Activated naive CD8-positive, alpha-beta T cell treated with anti-CD3 and anti-CD28 coated beads for 36 hours (primary cell): Measurements from ENCODE around the gene IQGAP1. TPM values are rescaled to one million over a fixed set of nuclear protein-coding genes. Genes with fewer than 3 reads are reported as not detected.

ENCODE experiments used
- DNase-seq: peaks from one replicate; pipeline ENCODE4 v3.0.0; 2021
- H3K27ac Mint-ChIP-seq: one replicate; pipeline ENCODE4 v1.8.0; 2022; ENCODE audit warnings: mild to moderate bottlenecking, moderate library complexity, mixed read lengths
- H3K27me3 Mint-ChIP-seq: one replicate; pipeline ENCODE4 v1.8.0; 2022; ENCODE audit warnings: mild to moderate bottlenecking, mixed read lengths
- H3K36me3 Mint-ChIP-seq: one replicate; pipeline ENCODE4 v1.8.0; 2021; ENCODE audit warnings: mild to moderate bottlenecking, mixed read lengths
- H3K4me1 Mint-ChIP-seq: one replicate; pipeline ENCODE4 v1.8.0; 2021; ENCODE audit warnings: mixed read lengths
- H3K4me3 Mint-ChIP-seq: one replicate; pipeline ENCODE4 v1.8.0; 2022; ENCODE audit warnings: mild to moderate bottlenecking, moderate library complexity, mixed read lengths
- H3K9me3 Mint-ChIP-seq: one replicate; pipeline ENCODE4 v1.8.0; 2022; ENCODE audit warnings: mixed read lengths
- total RNA-seq, 2 experiments: library from RNA; stranded (reverse); gene quantifications; one replicate each; pipeline ENCODE4 v1.2.3, GENCODE V29; 2021

The IQGAP1 gene
- total RNA-seq, 2 experiments from 2014 or later = 129 to 133 TPM

GRCh38 chr15:90432253-90432652 lies 44.2 kb downstream of the IQGAP1 start:
- no peak overlapping the region for H3K4me3 Mint-ChIP-seq
- H3K4me1 Mint-ChIP-seq = peaks cover 12% of the 10 kb centered on the region
- DNase-seq = no peak
- H3K36me3 Mint-ChIP-seq = peaks cover 47% of the 10 kb centered on the region
- no peaks in the 10 kb centered on the region for H3K9me3 Mint-ChIP-seq
- no peak overlapping the region for H3K27ac Mint-ChIP-seq
- H3K27me3 Mint-ChIP-seq = no peaks in the 10 kb centered on the region

- H3K27me3 Mint-ChIP-seq = no peaks in the 10 kb centered on the region
- no peak for DNase-seq
- H3K27ac Mint-ChIP-seq = no peak overlapping the region
- H3K36me3 Mint-ChIP-seq = peaks cover 43% of the 10 kb centered on the region
- H3K9me3 Mint-ChIP-seq = no peaks in the 10 kb centered on the region
- no peak overlapping the region for H3K4me3 Mint-ChIP-seq
- H3K4me1 Mint-ChIP-seq = peaks cover 12% of the 10 kb centered on the region
These were observed 47.8 kb downstream of the IQGAP1 start for GRCh38 chr15:90435652-90436337.

- peaks cover 44% of the 10 kb centered on the region for H3K36me3 Mint-ChIP-seq
- H3K4me3 Mint-ChIP-seq = no peak overlapping the region
- H3K4me1 Mint-ChIP-seq = peaks cover 12% of the 10 kb centered on the region
These were observed 48.9 kb downstream of the IQGAP1 start for GRCh38 chr15:90436952-90437351.

GRCh38 chr15:90437516-90437915 lies 49.5 kb downstream of the IQGAP1 start:
- H3K9me3 Mint-ChIP-seq = no peaks in the 10 kb centered on the region

More at GRCh38 chr15:90436952-90437351, 48.9 kb downstream of the IQGAP1 start:
- DNase-seq = no peak
- Mint-ChIP-seq H3K27ac (no peak overlapping the region), H3K9me3 (no peaks in the 10 kb centered on the region), H3K27me3 (no peaks in the 10 kb centered on the region)

GRCh38 chr15:90439946-90440345 lies 51.9 kb downstream of the IQGAP1 start:
- DNase-seq = no peak
- peaks cover 25% of the 10 kb centered on the region for H3K36me3 Mint-ChIP-seq
- no peak overlapping the region for H3K4me3 Mint-ChIP-seq
- H3K4me1 Mint-ChIP-seq = peaks cover 10% of the 10 kb centered on the region
- no peak overlapping the region for H3K27ac Mint-ChIP-seq
- H3K27me3 Mint-ChIP-seq = no peaks in the 10 kb centered on the region
- no peaks in the 10 kb centered on the region for H3K9me3 Mint-ChIP-seq

More at GRCh38 chr15:90437516-90437915, 49.5 kb downstream of the IQGAP1 start:
- H3K27me3 Mint-ChIP-seq = no peaks in the 10 kb centered on the region
- no peak overlapping the region for H3K27ac Mint-ChIP-seq
- DNase-seq = no peak
- no peak overlapping the region for H3K4me3 Mint-ChIP-seq
- H3K36me3 Mint-ChIP-seq = peaks cover 39% of the 10 kb centered on the region
- H3K4me1 Mint-ChIP-seq = peaks cover 10% of the 10 kb centered on the region

GRCh38 chr15:90441027-90441426 lies 53.0 kb downstream of the IQGAP1 start:
- peaks cover 6% of the 10 kb centered on the region for H3K4me1 Mint-ChIP-seq
- DNase-seq = no peak
- H3K36me3 Mint-ChIP-seq = peaks cover 17% of the 10 kb centered on the region
- no peak overlapping the region for H3K27ac Mint-ChIP-seq
- H3K9me3 Mint-ChIP-seq = no peaks in the 10 kb centered on the region
- H3K27me3 Mint-ChIP-seq = no peaks in the 10 kb centered on the region
- no peak overlapping the region for H3K4me3 Mint-ChIP-seq

GRCh38 chr15:90442423-90442822 lies 54.4 kb downstream of the IQGAP1 start:
- no peak overlapping the region for H3K27ac Mint-ChIP-seq
- no peaks in the 10 kb centered on the region for H3K9me3 Mint-ChIP-seq
- DNase-seq = no peak
- no peak overlapping the region for H3K4me3 Mint-ChIP-seq
- H3K36me3 Mint-ChIP-seq = peaks cover 6% of the 10 kb centered on the region
- peaks cover 3% of the 10 kb centered on the region for H3K4me1 Mint-ChIP-seq
- no peaks in the 10 kb centered on the region for H3K27me3 Mint-ChIP-seq

GRCh38 chr15:90449206-90449735 lies 61.2 kb downstream of the IQGAP1 start:
- no peak overlapping the region for H3K4me3 Mint-ChIP-seq
- H3K9me3 Mint-ChIP-seq = no peaks in the 10 kb centered on the region
- DNase-seq = no peak
- H3K27me3 Mint-ChIP-seq = no peaks in the 10 kb centered on the region
- peaks cover 33% of the 10 kb centered on the region for H3K36me3 Mint-ChIP-seq
- H3K27ac Mint-ChIP-seq = no peak overlapping the region
- H3K4me1 Mint-ChIP-seq = peaks cover 2% of the 10 kb centered on the region

GRCh38 chr15:90451053-90451850 lies 63.2 kb downstream of the IQGAP1 start:
- no peak for DNase-seq
- H3K4me3 Mint-ChIP-seq = no peak overlapping the region
- peaks cover 2% of the 10 kb centered on the region for H3K4me1 Mint-ChIP-seq
- peaks cover 46% of the 10 kb centered on the region for H3K36me3 Mint-ChIP-seq
- no peaks in the 10 kb centered on the region for H3K27me3 Mint-ChIP-seq
- no peaks in the 10 kb centered on the region for H3K9me3 Mint-ChIP-seq
- no peak overlapping the region for H3K27ac Mint-ChIP-seq

- Mint-ChIP-seq H3K9me3 (no peaks in the 10 kb centered on the region), H3K27ac (no peak overlapping the region), H3K4me1 (peaks cover 10% of the 10 kb centered on the region), H3K36me3 (peaks cover 54% of the 10 kb centered on the region), H3K27me3 (no peaks in the 10 kb centered on the region), H3K4me3 (no peak overlapping the region)
- DNase-seq = no peak
These were observed 68.2 kb downstream of the IQGAP1 start for GRCh38 chr15:90456236-90456635.

- Mint-ChIP-seq H3K4me1 (peaks cover 8% of the 10 kb centered on the region), H3K27ac (no peak overlapping the region), H3K27me3 (no peaks in the 10 kb centered on the region), H3K4me3 (no peak overlapping the region), H3K9me3 (no peaks in the 10 kb centered on the region), H3K36me3 (peaks cover 46% of the 10 kb centered on the region)
- DNase-seq = no peak
These were observed 70.0 kb downstream of the IQGAP1 start for GRCh38 chr15:90458061-90458460.

- no peak for DNase-seq
- no peaks in the 10 kb centered on the region for H3K27me3 Mint-ChIP-seq
- H3K9me3 Mint-ChIP-seq = no peaks in the 10 kb centered on the region
- H3K27ac Mint-ChIP-seq = no peak overlapping the region
- no peak overlapping the region for H3K4me3 Mint-ChIP-seq
- H3K4me1 Mint-ChIP-seq = peaks cover 8% of the 10 kb centered on the region
- H3K36me3 Mint-ChIP-seq = peaks cover 36% of the 10 kb centered on the region
These were observed 71.3 kb downstream of the IQGAP1 start for GRCh38 chr15:90459368-90459767.

GRCh38 chr15:90460142-90460824 lies 72.2 kb downstream of the IQGAP1 start:
- Mint-ChIP-seq H3K4me3 (no peak overlapping the region), H3K9me3 (no peaks in the 10 kb centered on the region), H3K27ac (no peak overlapping the region), H3K36me3 (peaks cover 29% of the 10 kb centered on the region), H3K27me3 (no peaks in the 10 kb centered on the region), H3K4me1 (peaks cover 12% of the 10 kb centered on the region)
- no peak for DNase-seq

GRCh38 chr15:90463381-90463780 lies 75.3 kb downstream of the IQGAP1 start:
- H3K9me3 Mint-ChIP-seq = no peaks in the 10 kb centered on the region
- no peak overlapping the region for H3K27ac Mint-ChIP-seq
- no peak for DNase-seq
- H3K4me3 Mint-ChIP-seq = no peak overlapping the region
- H3K4me1 Mint-ChIP-seq = peaks cover 12% of the 10 kb centered on the region
- H3K36me3 Mint-ChIP-seq = peaks cover 22% of the 10 kb centered on the region
- no peaks in the 10 kb centered on the region for H3K27me3 Mint-ChIP-seq
